Naive B cell (primary cell): ENCODE measurements around the gene ZNF536. TPM values are rescaled to one million over a fixed set of nuclear protein-coding genes. Genes with fewer than 3 reads are reported as not detected.
A peak's percentile ranks its signal among the peaks of the same experiment; 100 is the strongest.

ENCODE experiments used
- ATAC-seq, 2 donors: fragments of 150-1000 bp; cut with Tn5 transposase; 2 replicates each; pipeline ENCODE4 v1.10.0; 2021; ENCODE audit warnings: low read depth in 2 of 2, mild to moderate bottlenecking in 2 of 2, moderate library complexity in 2 of 2
- DNase-seq: peaks from one replicate; pipeline ENCODE4 v3.0.0; 2022
- H3K27ac Mint-ChIP-seq, 6 donors: one replicate each; pipeline ENCODE4 v1.8.0; 2020 to 2022; ENCODE audit warnings: mild to moderate bottlenecking in 6 of 6, mixed read lengths in 6 of 6, moderate library complexity in 5 of 6, inconsistent platforms in 2 of 6
- H3K27me3 Mint-ChIP-seq, 3 donors: one replicate each; pipeline ENCODE4 v1.8.0; 2021 to 2022; ENCODE audit warnings: mixed read lengths in 3 of 3, mild to moderate bottlenecking in 1 of 3
- H3K36me3 Mint-ChIP-seq, 2 donors: one replicate each; pipeline ENCODE4 v1.8.0; 2020 to 2022; ENCODE audit warnings: mixed read lengths in 2 of 2, inconsistent platforms in 1 of 2, mild to moderate bottlenecking in 1 of 2
- H3K4me1 Mint-ChIP-seq, 3 donors: one replicate each; pipeline ENCODE4 v1.8.0; 2020 to 2022; ENCODE audit warnings: mixed read lengths in 3 of 3, inconsistent platforms in 1 of 3, mild to moderate bottlenecking in 1 of 3, moderate library complexity in 1 of 3
- H3K4me3 Mint-ChIP-seq, 8 donors: one replicate each; pipeline ENCODE4 v1.8.0; 2020 to 2022; ENCODE audit warnings: mild to moderate bottlenecking in 8 of 8, mixed read lengths in 8 of 8, moderate library complexity in 8 of 8, inconsistent platforms in 2 of 8
- H3K9me3 Mint-ChIP-seq, 7 donors: one replicate each; pipeline ENCODE4 v1.8.0; 2020 to 2022; ENCODE audit warnings: mixed read lengths in 7 of 7, mild to moderate bottlenecking in 5 of 7, inconsistent platforms in 2 of 7, moderate library complexity in 1 of 7
- polyA plus RNA-seq, 6 donors: library from polyadenylated mRNA; unstranded; fragments of 300-500 nt; fragmentation: Illumina TruSeq; gene quantifications; one replicate each; pipeline ENCODE4 v1.2.3, GENCODE V29; 2021; ENCODE audit warnings: low read depth in 6 of 6

Gene ZNF536
- under 1 TPM in 1 of 6 donors, not detected in 5; 0.08 TPM for polyA plus RNA-seq

GRCh38 chr19:30371960-30372824, at the start of gene ZNF536:
TSS of gene ZNF536 (plus strand) at chr19:30372384. CDS start at chr19:30443563, 71,179 bp downstream.
- Mint-ChIP-seq H3K4me1 (peaks cover 0 to 5% (median 0%) of the 10 kb centered on the region in 3 donors), H3K36me3 (no peaks in the 10 kb centered on the region), H3K9me3 (no peaks in the 10 kb centered on the region), H3K4me3 (no peak within 1 kb of the TSS), H3K27ac (no peak within 1 kb of the TSS), H3K27me3 (peaks cover 27 to 46% (median 39%) of the 10 kb centered on the region in 3 donors)
- ATAC-seq = no peak
- no peak for DNase-seq

- Mint-ChIP-seq H3K4me3 (no peak overlapping the region), H3K4me1 (no peaks in the 10 kb centered on the region), H3K9me3 (peaks cover 0 to 10% (median 3%) of the 10 kb centered on the region in 7 donors), H3K36me3 (no peaks in the 10 kb centered on the region), H3K27ac (no peak overlapping the region), H3K27me3 (peaks cover 0 to 8% (median 7%) of the 10 kb centered on the region in 3 donors)
- DNase-seq = no peak
- no peak for ATAC-seq
Measured at GRCh38 chr19:30322641-30323320, 49.4 kb upstream of the ZNF536 start.

- H3K4me3 Mint-ChIP-seq = no peak overlapping the region
- ATAC-seq (no peak), DNase-seq (no peak)
- H3K27me3 Mint-ChIP-seq = peaks cover 0 to 8% (median 4%) of the 10 kb centered on the region in 3 donors
- H3K27ac Mint-ChIP-seq = no peak overlapping the region
- H3K36me3 Mint-ChIP-seq = no peaks in the 10 kb centered on the region
- H3K4me1 Mint-ChIP-seq = no peaks in the 10 kb centered on the region
- peaks cover 0 to 10% (median 2%) of the 10 kb centered on the region in 7 donors for H3K9me3 Mint-ChIP-seq
Measured at GRCh38 chr19:30323904-30324303, 48.3 kb upstream of the ZNF536 start.

- H3K4me1 Mint-ChIP-seq = no peaks in the 10 kb centered on the region
- ATAC-seq = no peak
Measured at GRCh38 chr19:30324982-30325381, 47.2 kb upstream of the ZNF536 start.

GRCh38 chr19:30325676-30326392, 46.4 kb upstream of the ZNF536 start:
- Mint-ChIP-seq H3K27ac (no peak overlapping the region), H3K4me3 (peak overlapping the region in 1 of 8 donors; percentile 35)
- no peak for ATAC-seq

More at GRCh38 chr19:30324982-30325381, 47.2 kb upstream of the ZNF536 start:
- Mint-ChIP-seq H3K4me3 (no peak overlapping the region), H3K9me3 (peaks cover 0 to 10% (median 2%) of the 10 kb centered on the region in 7 donors), H3K36me3 (no peaks in the 10 kb centered on the region), H3K27me3 (peaks cover 0 to 8% (median 3%) of the 10 kb centered on the region in 3 donors), H3K27ac (no peak overlapping the region)
- DNase-seq = no peak

GRCh38 chr19:30326393-30326710, 45.8 kb upstream of the ZNF536 start:
- no peaks in the 10 kb centered on the region for H3K36me3 Mint-ChIP-seq
- no peak overlapping the region for H3K4me3 Mint-ChIP-seq

More at GRCh38 chr19:30325676-30326392, 46.4 kb upstream of the ZNF536 start:
- Mint-ChIP-seq H3K27me3 (peaks cover 0 to 8% (median 3%) of the 10 kb centered on the region in 3 donors), H3K36me3 (no peaks in the 10 kb centered on the region), H3K9me3 (peaks cover 0 to 10% (median 2%) of the 10 kb centered on the region in 7 donors), H3K4me1 (no peaks in the 10 kb centered on the region)
- no peak for DNase-seq

GRCh38 chr19:30327331-30327730, 44.9 kb upstream of the ZNF536 start:
- ATAC-seq (no peak), DNase-seq (no peak)
- H3K36me3 Mint-ChIP-seq = no peaks in the 10 kb centered on the region

More at GRCh38 chr19:30326393-30326710, 45.8 kb upstream of the ZNF536 start:
- no peak for DNase-seq
- Mint-ChIP-seq H3K27ac (no peak overlapping the region), H3K9me3 (peaks cover 0 to 11% (median 2%) of the 10 kb centered on the region in 7 donors), H3K27me3 (peaks cover 0 to 8% (median 3%) of the 10 kb centered on the region in 3 donors), H3K4me1 (no peaks in the 10 kb centered on the region)
- ATAC-seq = no peak

GRCh38 chr19:30328096-30328495, 44.1 kb upstream of the ZNF536 start:
- peaks cover 0 to 20% (median 0%) of the 10 kb centered on the region in 7 donors for H3K9me3 Mint-ChIP-seq
- no peak overlapping the region for H3K27ac Mint-ChIP-seq
- DNase-seq (no peak), ATAC-seq (no peak)
- H3K36me3 Mint-ChIP-seq = no peaks in the 10 kb centered on the region
- no peaks in the 10 kb centered on the region for H3K4me1 Mint-ChIP-seq
- no peak overlapping the region for H3K4me3 Mint-ChIP-seq
- H3K27me3 Mint-ChIP-seq = peaks cover 0 to 15% (median 3%) of the 10 kb centered on the region in 3 donors

More at GRCh38 chr19:30327331-30327730, 44.9 kb upstream of the ZNF536 start:
- Mint-ChIP-seq H3K27me3 (peaks cover 0 to 12% (median 3%) of the 10 kb centered on the region in 3 donors), H3K9me3 (peaks cover 0 to 20% (median 2%) of the 10 kb centered on the region in 7 donors), H3K27ac (no peak overlapping the region), H3K4me3 (no peak overlapping the region), H3K4me1 (no peaks in the 10 kb centered on the region)

- Mint-ChIP-seq H3K27me3 (peaks cover 0 to 7% (median 3%) of the 10 kb centered on the region in 3 donors), H3K9me3 (peaks cover 0 to 14% (median 0%) of the 10 kb centered on the region in 7 donors)
Measured at GRCh38 chr19:30330266-30330665, 41.9 kb upstream of the ZNF536 start.

GRCh38 chr19:30332445-30333234, 39.5 kb upstream of the ZNF536 start:
- H3K27me3 Mint-ChIP-seq = peaks cover 0 to 7% (median 0%) of the 10 kb centered on the region in 3 donors
- H3K4me3 Mint-ChIP-seq = no peak overlapping the region
- peaks cover 0 to 14% (median 0%) of the 10 kb centered on the region in 7 donors for H3K9me3 Mint-ChIP-seq
- no peaks in the 10 kb centered on the region for H3K36me3 Mint-ChIP-seq
- ATAC-seq (no peak), DNase-seq (no peak)
- H3K4me1 Mint-ChIP-seq = no peaks in the 10 kb centered on the region
- no peak overlapping the region for H3K27ac Mint-ChIP-seq

More at GRCh38 chr19:30330266-30330665, 41.9 kb upstream of the ZNF536 start:
- DNase-seq (no peak), ATAC-seq (no peak)
- Mint-ChIP-seq H3K27ac (no peak overlapping the region), H3K4me1 (no peaks in the 10 kb centered on the region), H3K36me3 (no peaks in the 10 kb centered on the region), H3K4me3 (no peak overlapping the region)

- Mint-ChIP-seq H3K4me3 (no peak overlapping the region), H3K4me1 (no peaks in the 10 kb centered on the region), H3K27me3 (peaks cover 0 to 7% (median 0%) of the 10 kb centered on the region in 3 donors), H3K36me3 (no peaks in the 10 kb centered on the region), H3K9me3 (peaks cover 0 to 14% (median 0%) of the 10 kb centered on the region in 7 donors), H3K27ac (no peak overlapping the region)
- ATAC-seq (no peak), DNase-seq (no peak)
Measured at GRCh38 chr19:30333291-30334065, 38.7 kb upstream of the ZNF536 start.

- peaks cover 0 to 7% (median 0%) of the 10 kb centered on the region in 3 donors for H3K27me3 Mint-ChIP-seq
Measured at GRCh38 chr19:30334841-30335240, 37.3 kb upstream of the ZNF536 start.

More at GRCh38 chr19:30334841-30335240, 37.3 kb upstream of the ZNF536 start:
- Mint-ChIP-seq H3K36me3 (no peaks in the 10 kb centered on the region), H3K4me3 (no peak overlapping the region), H3K4me1 (no peaks in the 10 kb centered on the region), H3K9me3 (peaks cover 0 to 14% (median 0%) of the 10 kb centered on the region in 7 donors), H3K27ac (no peak overlapping the region)
- DNase-seq (no peak), ATAC-seq (no peak)
